ENCODE measurements around the gene METTL25. TPM values are rescaled to one million over a fixed set of nuclear protein-coding genes. Genes with fewer than 3 reads are reported as not detected.

The METTL25 gene
- polyA plus RNA-seq, 2 of the 4 experiments (the other 2 are of a cell fraction) = 3.8 to 6.3 TPM

GRCh38 chr12:82383930-82384552, 25.7 kb downstream of the METTL25 start:
- Histone ChIP-seq H3K4me1 (no peaks in the 10 kb centered on the region), H3K4me2 (peak overlapping the region; percentile 30; the same call in 2 of the 3 replicates), H3K27ac (no peak overlapping the region), H3K4me3 (no peak overlapping the region), H3K9me3 (no peaks in the 10 kb centered on the region)
- FAIRE-seq (peak; percentile 23), ATAC-seq (peak; percentile 88 to 92; a peak in 5 of 6 replicates), DNase-seq (ENCODE audit: low read depth in 1 of 2, low spot score in 1 of 2) (peak in 1 of 2 experiments; percentile 54)
- WGBS (ENCODE audit: missing lambda C conversion rate) = 20% methylated on average over 2 of the region's 2 CpGs
- TF ChIP-seq RAD21 (conservative IDR thresholded peaks at IDR 0.05 in 1 of 2, IDR thresholded peaks at IDR 0.05 in 1 of 2) (peak; percentile 80 to 82), CTCF (IDR thresholded peaks at IDR 0.05) (peak; percentile 80), MAZ (IDR thresholded peaks at IDR 0.05; ENCODE audit: borderline replicate concordance, low read depth, low read length) (no peak), FOSB (CRISPR knock-in tag; IDR thresholded peaks at IDR 0.05) (no peak), ZC3H11A (IDR thresholded peaks at IDR 0.05) (no peak), CBX8 (IDR thresholded peaks at IDR 0.05) (no peak), CHD4 (IDR thresholded peaks at IDR 0.05; ENCODE audit: borderline replicate concordance) (no peak), ZNF302 (CRISPR knock-in tag; IDR thresholded peaks at IDR 0.05) (no peak), RARB (CRISPR knock-in tag; IDR thresholded peaks at IDR 0.05) (no peak), SMC3 (IDR thresholded peaks at IDR 0.05) (peak; percentile 68), ZFP36 (IDR thresholded peaks at IDR 0.05; ENCODE audit: borderline replicate concordance, partially characterized antibody) (no peak), HES2 (IDR thresholded peaks at IDR 0.05) (no peak), BCL3 (IDR thresholded peaks at IDR 0.05) (no peak)
- CTCF ChIA-PET = interaction anchor here (0.6 to 1.1 kb wide), 2 partner anchors 89 to 243 kb away, joined by 3 read pairs; no protein-coding TSS in a partner anchor
- POLR2A ChIA-PET = no interaction called here

- Histone ChIP-seq H3K4me3 (no peak overlapping the region), H3K4me2 (no peak overlapping the region), H3K4me1 (no peaks in the 10 kb centered on the region), H3K9me3 (no peaks in the 10 kb centered on the region), H3K27ac (no peak overlapping the region)
- DNase-seq (ENCODE audit: low read depth in 1 of 2, low spot score in 1 of 2) = no peak
- FAIRE-seq = no peak
- TF ChIP-seq PBX3 (IDR thresholded peaks at IDR 0.05) = no peak
- TF ChIP-seq MAFK (IDR thresholded peaks at IDR 0.05; ENCODE audit: partially characterized antibody) = peak; percentile 82
- TF ChIP-seq MAX (IDR thresholded peaks at IDR 0.05) = no peak
- no peak for TF ChIP-seq POLR2A (IDR thresholded peaks at IDR 0.05; ENCODE audit: low read length)
- ChIA-PET POLR2A (no interaction called here), CTCF (no interaction called here)
- no peak for ATAC-seq
These were observed 40.5 kb downstream of the METTL25 start for GRCh38 chr12:82398879-82399278.

- POLR2A ChIA-PET = no interaction called here
These were observed 42.5 kb downstream of the METTL25 start for GRCh38 chr12:82400819-82401218.

More at GRCh38 chr12:82400819-82401218, 42.5 kb downstream of the METTL25 start:
- no peak overlapping the region for H3K27ac ChIP-seq
- H3K9me3 ChIP-seq = no peaks in the 10 kb centered on the region
- no peak overlapping the region for H3K4me2 ChIP-seq
- ATAC-seq (no peak), DNase-seq (ENCODE audit: low read depth in 1 of 2, low spot score in 1 of 2) (no peak), FAIRE-seq (no peak)
- TF ChIP-seq RAD21 (conservative IDR thresholded peaks at IDR 0.05 in 1 of 2, IDR thresholded peaks at IDR 0.05 in 1 of 2) (no peak), CHD2 (IDR thresholded peaks at IDR 0.05; ENCODE audit: low read length, partially characterized antibody) (no peak), FOSL2 (IDR thresholded peaks at IDR 0.05) (no peak), FOSL2 (CRISPR knock-in tag; IDR thresholded peaks at IDR 0.05) (no peak), HDAC2 (IDR thresholded peaks at IDR 0.05) (no peak), ZNF302 (CRISPR knock-in tag; IDR thresholded peaks at IDR 0.05) (no peak), PBX3 (IDR thresholded peaks at IDR 0.05) (no peak), E2F6 (IDR thresholded peaks at IDR 0.05; ENCODE audit: borderline replicate concordance, low read depth) (no peak), ZSCAN20 (CRISPR knock-in tag; IDR thresholded peaks at IDR 0.05) (no peak), PHF8 (IDR thresholded peaks at IDR 0.05; ENCODE audit: borderline replicate concordance, low read depth) (no peak), TP53 (CRISPR knock-in tag; IDR thresholded peaks at IDR 0.05) (no peak), MAZ (IDR thresholded peaks at IDR 0.05; ENCODE audit: borderline replicate concordance, low read depth, low read length) (no peak), HOXA7 (CRISPR knock-in tag; IDR thresholded peaks at IDR 0.05) (no peak), CHD4 (IDR thresholded peaks at IDR 0.05; ENCODE audit: borderline replicate concordance) (no peak), ZC3H11A (IDR thresholded peaks at IDR 0.05) (no peak), ATOH8 (CRISPR knock-in tag; IDR thresholded peaks at IDR 0.05; ENCODE audit: low read depth) (no peak)
- WGBS (ENCODE audit: missing lambda C conversion rate) = 69% methylated on average over 2 of the region's 2 CpGs
- CTCF ChIA-PET = interaction anchor here (0.6 to 1.0 kb wide), 2 partner anchors 9 to 12 kb away, joined by 3 read pairs; no protein-coding TSS in a partner anchor
- no peaks in the 10 kb centered on the region for H3K4me1 ChIP-seq
- H3K4me3 ChIP-seq = no peak overlapping the region

All from A549 (cell line).